ENCODE data around the gene NDUFA12.
"Not testable (repeated sequence)": the region's sequence is repeated elsewhere in the genome, so short reads cannot be mapped to it uniquely, and the experiment has no call there.

GRCh38 chr12:94985099-94985498 lies 18.4 kb downstream of the NDUFA12 start:
- TF ChIP-seq, protein P1, sequence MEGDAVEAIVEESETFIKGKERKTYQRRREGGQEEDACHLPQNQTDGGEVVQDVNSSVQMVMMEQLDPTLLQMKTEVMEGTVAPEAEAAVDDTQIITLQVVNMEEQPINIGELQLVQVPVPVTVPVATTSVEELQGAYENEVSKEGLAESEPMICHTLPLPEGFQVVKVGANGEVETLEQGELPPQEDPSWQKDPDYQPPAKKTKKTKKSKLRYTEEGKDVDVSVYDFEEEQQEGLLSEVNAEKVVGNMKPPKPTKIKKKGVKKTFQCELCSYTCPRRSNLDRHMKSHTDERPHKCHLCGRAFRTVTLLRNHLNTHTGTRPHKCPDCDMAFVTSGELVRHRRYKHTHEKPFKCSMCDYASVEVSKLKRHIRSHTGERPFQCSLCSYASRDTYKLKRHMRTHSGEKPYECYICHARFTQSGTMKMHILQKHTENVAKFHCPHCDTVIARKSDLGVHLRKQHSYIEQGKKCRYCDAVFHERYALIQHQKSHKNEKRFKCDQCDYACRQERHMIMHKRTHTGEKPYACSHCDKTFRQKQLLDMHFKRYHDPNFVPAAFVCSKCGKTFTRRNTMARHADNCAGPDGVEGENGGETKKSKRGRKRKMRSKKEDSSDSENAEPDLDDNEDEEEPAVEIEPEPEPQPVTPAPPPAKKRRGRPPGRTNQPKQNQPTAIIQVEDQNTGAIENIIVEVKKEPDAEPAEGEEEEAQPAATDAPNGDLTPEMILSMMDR (IDR thresholded peaks at IDR 0.05; ENCODE audit: poor library complexity), result not testable (repeated sequence)
- TF ChIP-seq EZH2 (IDR thresholded peaks at IDR 0.05; ENCODE audit: borderline replicate concordance), result not testable (repeated sequence)
